Left forelimb (tissue), 1 donor: ENCODE data around the gene IQCE.
"Not testable (repeated sequence)": the region's sequence is repeated elsewhere in the genome, so short reads cannot be mapped to it uniquely, and the experiment has no call there.

Experiments
- DNase-seq: peaks from one replicate; pipeline ENCODE4 v3.0.0-alpha.2; 2018; ENCODE audit warnings: low spot score

IQCE gene

GRCh38 chr7:2576742-2577491 lies 18.1 kb downstream of the IQCE start:
- DNase-seq: no peak

- no peak for DNase-seq
Observed at GRCh38 chr7:2577914-2578680, 19.3 kb downstream of the IQCE start.

- no peak for DNase-seq
Observed at GRCh38 chr7:2580636-2581035, 21.9 kb downstream of the IQCE start.

- no peak for DNase-seq
Observed at GRCh38 chr7:2582006-2582735, 23.4 kb downstream of the IQCE start.

GRCh38 chr7:2583798-2584580 lies 25.2 kb downstream of the IQCE start:
- no peak for DNase-seq

GRCh38 chr7:2585446-2585845 lies 26.7 kb downstream of the IQCE start:
- DNase-seq: no peak

- no peak for DNase-seq
Observed at GRCh38 chr7:2586326-2587020, 27.7 kb downstream of the IQCE start.

- DNase-seq: no peak
Observed at GRCh38 chr7:2587134-2587533, 28.4 kb downstream of the IQCE start.

- DNase-seq: no peak
Observed at GRCh38 chr7:2587778-2588177, 29.0 kb downstream of the IQCE start.

GRCh38 chr7:2589341-2589740 lies 30.6 kb downstream of the IQCE start:
- DNase-seq: no peak

- DNase-seq: not testable (repeated sequence)
Observed at GRCh38 chr7:2589941-2590340, 31.2 kb downstream of the IQCE start.

GRCh38 chr7:2592375-2592865 lies 33.6 kb downstream of the IQCE start:
- no peak for DNase-seq

- no peak for DNase-seq
Observed at GRCh38 chr7:2593036-2593727, 34.4 kb downstream of the IQCE start.

GRCh38 chr7:2594599-2594998 lies 35.8 kb downstream of the IQCE start:
- DNase-seq: no peak

- no peak for DNase-seq
Observed at GRCh38 chr7:2595258-2595860, 36.6 kb downstream of the IQCE start.

GRCh38 chr7:2596464-2597272 lies 37.9 kb downstream of the IQCE start:
- DNase-seq: no peak

- DNase-seq: no peak
Observed at GRCh38 chr7:2597273-2597640, 38.5 kb downstream of the IQCE start.

GRCh38 chr7:2598154-2598823 lies 39.5 kb downstream of the IQCE start:
- DNase-seq: no peak

- DNase-seq: no peak
Observed at GRCh38 chr7:2601065-2601464, 42.3 kb downstream of the IQCE start.
